Renal pelvis (tissue), 4 donors: ENCODE data around the gene TMEM185B. TPM values are rescaled to one million over a fixed set of nuclear protein-coding genes. Genes with fewer than 3 reads are reported as not detected.
"Not testable (repeated sequence)": the region's sequence is repeated elsewhere in the genome, so short reads cannot be mapped to it uniquely, and the experiment has no call there.

Experiments
- DNase-seq: peaks from one replicate; pipeline ENCODE4 v3.0.0-alpha.2; 2013
- polyA plus RNA-seq, 3 donors: library from polyadenylated mRNA; unstranded; fragments of 120-200 nt; gene quantifications; one replicate each; pipeline ENCODE4 v1.2.1, GENCODE V29; 2013; ENCODE audit not compliant: insufficient read length in 3 of 3

The TMEM185B gene
- polyA plus RNA-seq, 3 donors: 25.0 to 27.3 (median 25.9) TPM

- DNase-seq: no peak
These were observed 13.1 kb upstream of the TMEM185B start for GRCh38 chr2:120236316-120236715.

GRCh38 chr2:120235681-120236080, 12.5 kb upstream of the TMEM185B start:
- no peak for DNase-seq

- DNase-seq: not testable (repeated sequence)
These were observed 12.0 kb upstream of the TMEM185B start for GRCh38 chr2:120235158-120235557.

- DNase-seq: no peak
These were observed 10.1 kb upstream of the TMEM185B start for GRCh38 chr2:120233292-120233691.

DNA sequence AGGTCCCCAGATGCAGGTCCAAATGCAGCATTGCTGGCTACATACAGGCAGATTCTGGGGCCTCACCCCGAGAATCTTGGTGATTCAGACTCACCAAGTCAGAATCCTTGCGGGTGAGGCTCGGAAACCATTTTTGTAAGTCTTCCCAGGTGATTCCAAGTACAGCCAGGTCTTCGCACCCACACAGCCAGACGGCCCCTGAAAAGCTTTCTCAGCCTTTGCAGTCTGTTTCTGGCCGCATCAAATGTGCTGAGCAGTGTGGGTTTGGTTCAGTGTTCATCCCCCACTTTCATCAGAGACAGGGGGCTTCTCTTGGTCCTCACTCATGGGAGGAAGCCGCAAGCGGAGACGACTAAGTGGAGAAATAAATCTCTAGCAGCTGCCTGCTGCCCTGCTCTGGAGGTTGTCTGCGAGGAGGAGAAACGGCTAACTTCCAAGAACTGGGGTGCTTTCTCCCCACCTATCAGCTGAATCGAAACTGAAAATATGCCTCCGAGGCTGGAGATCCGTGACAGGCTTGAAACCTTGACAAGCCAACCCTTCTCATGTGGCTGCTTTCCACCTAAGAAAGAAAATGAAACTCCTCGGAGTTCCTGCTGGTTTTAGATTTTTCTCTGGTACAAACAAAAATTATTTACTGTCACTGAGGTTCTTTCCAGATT, 8.9 kb upstream of the TMEM185B start:
- no peak for DNase-seq

- no peak for DNase-seq
These were observed 8.4 kb upstream of the TMEM185B start for GRCh38 chr2:120231564-120231973.

- no peak for DNase-seq
These were observed 7.6 kb upstream of the TMEM185B start for GRCh38 chr2:120230515-120231471.

- no peak for DNase-seq
These were observed 6.1 kb upstream of the TMEM185B start for GRCh38 chr2:120229341-120229740.

GRCh38 chr2:120228503-120228902, 5.3 kb upstream of the TMEM185B start:
- DNase-seq: no peak

DNA sequence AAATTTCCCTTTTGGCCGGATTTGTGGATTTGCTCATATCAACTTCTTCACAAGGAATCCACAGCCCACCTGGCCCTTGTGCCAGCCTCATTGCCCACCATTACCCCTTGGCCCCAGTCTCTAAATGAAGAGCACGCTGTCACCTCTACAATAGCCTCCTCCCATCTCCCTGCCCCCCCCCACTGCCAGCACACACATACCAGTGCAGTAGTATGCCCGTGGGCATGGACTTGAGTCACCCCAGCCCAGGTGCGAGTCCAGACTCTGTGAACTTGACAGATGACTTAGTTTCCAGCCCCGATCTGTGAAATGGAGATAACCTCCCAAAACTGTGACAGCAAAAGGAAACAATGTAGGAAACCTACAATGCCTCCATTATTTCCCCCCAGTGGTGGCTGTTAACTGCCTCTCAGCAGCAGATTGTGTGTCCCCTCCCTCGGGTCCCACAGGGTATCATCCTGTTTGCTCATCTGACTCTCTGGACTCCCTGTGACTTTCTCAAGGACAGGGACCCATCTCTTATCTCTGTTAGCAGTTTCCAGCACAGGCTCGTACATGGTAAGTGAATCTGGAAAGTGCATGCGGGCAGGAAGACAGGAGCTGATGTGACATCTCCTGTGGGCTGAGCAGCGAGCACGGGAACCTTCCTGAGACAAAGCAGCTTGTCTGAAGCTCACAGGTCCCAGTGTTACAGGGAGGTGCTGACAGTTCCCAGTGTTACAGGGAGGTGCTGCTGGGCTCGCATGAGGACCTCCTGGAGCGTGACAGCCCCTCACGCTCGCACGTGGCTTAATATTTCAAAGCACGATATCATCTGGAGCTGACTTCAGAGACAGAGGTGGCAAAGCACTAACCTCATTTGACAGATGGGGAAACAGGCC, 4.2 kb upstream of the TMEM185B start:
- DNase-seq: no peak

DNA sequence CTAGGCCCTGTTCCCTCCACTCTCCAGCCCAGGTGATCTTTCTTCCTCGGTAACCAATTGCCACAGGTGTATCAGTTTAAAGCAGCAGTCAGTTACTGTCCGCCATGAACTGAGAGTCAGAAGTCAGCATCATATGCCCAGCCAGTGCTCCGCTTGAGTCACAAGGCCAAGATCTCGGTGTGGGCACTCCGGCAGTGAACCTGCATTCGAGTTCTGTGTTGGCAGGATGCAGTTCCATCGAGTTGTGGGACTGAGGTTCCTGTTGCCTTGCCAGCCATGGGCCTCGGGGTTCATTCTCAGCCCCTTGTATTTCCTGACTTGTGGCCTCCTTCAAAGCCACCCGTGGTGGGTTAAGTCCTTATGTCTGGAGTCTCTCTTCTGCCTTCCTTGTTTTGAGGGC, 3.1 kb upstream of the TMEM185B start:
- no peak for DNase-seq

- no peak for DNase-seq
These were observed 2.4 kb upstream of the TMEM185B start for GRCh38 chr2:120225549-120226065.

- no peak for DNase-seq
These were observed 1.7 kb upstream of the TMEM185B start for GRCh38 chr2:120224735-120225548.

DNA sequence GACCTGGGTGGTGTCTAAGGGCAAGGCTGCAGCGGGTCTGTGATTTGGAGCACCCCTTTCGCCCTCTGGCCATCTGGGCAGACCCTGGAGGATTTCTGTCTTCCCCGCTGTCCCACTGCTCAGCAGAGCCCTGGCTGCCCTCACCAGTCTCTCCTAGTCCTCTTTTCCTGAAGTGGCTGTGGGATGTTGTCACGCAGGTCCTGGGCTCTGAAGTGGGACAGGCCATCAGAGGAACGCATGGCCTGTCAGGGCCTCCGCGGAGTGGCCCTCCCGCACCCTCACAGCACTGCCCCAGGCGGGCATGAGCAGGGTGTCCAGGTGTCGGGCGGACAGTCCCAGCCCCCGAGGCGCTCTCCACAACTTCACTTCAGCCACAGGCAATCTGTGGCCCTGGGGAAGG, 1.1 kb upstream of the TMEM185B start:
- no peak for DNase-seq

DNA sequence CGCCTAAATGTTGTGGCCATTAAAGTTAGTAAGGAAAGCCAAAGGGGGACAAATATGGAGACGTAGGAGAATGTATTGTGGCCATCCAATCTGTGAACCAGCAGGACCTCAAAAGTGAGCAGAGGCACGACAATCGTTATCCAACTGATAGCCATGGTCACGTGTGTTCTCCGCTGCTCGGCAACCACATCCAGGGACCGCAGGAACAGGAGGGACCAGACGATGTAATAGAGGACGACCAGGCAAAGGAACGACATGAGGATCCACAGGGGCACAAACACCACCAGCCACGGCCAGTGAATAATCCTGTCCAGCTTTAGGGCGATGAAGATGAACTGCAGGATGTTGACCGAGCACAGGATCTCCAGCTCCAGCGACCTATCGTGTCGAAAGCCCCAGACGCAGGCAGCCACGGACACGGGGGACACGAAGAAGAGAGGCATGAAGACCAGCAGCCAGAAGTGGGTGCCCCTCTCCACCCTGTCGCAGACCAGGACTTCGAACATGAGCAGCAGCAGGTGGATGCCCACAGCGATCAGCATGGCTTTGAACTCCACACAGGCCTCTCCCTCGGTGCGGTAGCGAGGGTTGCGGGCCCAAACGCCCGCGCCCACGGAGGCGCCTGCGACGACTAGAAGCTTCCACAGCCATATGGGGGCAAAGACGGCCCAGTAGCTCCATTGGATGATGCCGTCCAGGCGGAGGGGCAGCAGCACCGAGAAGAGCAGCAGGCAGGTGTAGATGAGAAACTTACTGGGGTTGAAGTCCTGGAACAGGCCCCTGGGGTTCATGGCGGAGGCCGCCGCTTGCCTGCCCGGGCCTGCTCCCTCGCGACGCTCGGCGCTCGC, 790 bp downstream of the TMEM185B start:
- DNase-seq: no peak

GRCh38 chr2:120221616-120222015, 1.6 kb downstream of the TMEM185B start:
- no peak for DNase-seq

DNA sequence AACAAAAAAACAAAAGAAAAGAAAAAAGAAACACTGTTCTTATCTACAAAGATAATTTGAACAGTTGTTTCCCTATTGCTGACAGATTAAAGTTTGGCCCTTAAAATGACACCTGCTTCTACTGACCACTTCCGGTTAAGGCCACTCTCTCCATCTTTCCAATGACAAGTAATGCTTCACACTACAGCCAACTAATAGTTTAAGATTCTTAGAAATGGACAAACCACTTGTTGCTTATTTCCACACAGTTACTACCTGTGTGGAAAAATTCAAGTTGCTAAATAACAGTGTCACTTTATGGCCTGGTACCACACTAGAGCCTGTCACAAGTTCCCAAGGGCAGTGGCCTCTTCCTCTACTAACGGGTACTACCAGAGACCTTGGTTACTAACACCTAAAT, 2.4 kb downstream of the TMEM185B start:
- DNase-seq: no peak

DNA sequence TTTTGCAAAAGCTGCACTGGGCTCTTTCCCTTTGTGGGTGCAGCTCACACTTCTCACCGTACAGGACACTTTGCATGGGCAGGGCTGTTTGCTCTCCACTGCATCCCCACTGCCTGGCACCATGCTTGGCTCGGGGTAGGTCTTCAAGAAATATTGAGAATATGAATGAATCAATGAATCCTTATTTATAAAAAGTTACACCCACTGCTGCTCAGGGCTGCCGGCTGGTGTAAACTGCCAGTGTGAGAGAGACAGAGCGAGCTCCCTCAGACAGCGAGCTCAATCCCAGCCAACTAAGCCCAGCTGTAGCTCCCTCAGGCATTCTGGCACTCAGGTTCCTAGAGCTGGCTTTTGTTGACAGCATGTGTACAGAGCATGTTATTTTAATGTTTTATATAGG, 3.4 kb downstream of the TMEM185B start:
- no peak for DNase-seq

- DNase-seq: no peak
These were observed 3.9 kb downstream of the TMEM185B start for GRCh38 chr2:120219291-120219690.

- DNase-seq: no peak
These were observed 5.0 kb downstream of the TMEM185B start for GRCh38 chr2:120218181-120218580.
